GM12878 (cell line): ENCODE data around the gene OR10V1. TPM values are rescaled to one million over a fixed set of nuclear protein-coding genes. Genes with fewer than 3 reads are reported as not detected.

Experiments used
- MLLT1 ChIP-seq: fragments of 450-650 bp; IDR thresholded peaks from 2 replicates; pipeline ENCODE4 v1.6.1; 2016; ENCODE audit warnings: mild to moderate bottlenecking
- PML ChIP-seq: IDR thresholded peaks from 2 replicates; pipeline ENCODE4 v1.6.1; 2012; ENCODE audit warnings: low read length, inconsistent platforms
- RELB ChIP-seq: fragments of 450-650 bp; IDR thresholded peaks from 2 replicates; pipeline ENCODE4 v1.6.1; 2017; ENCODE audit warnings: low read depth, mild to moderate bottlenecking, moderate library complexity
- SMARCA5 ChIP-seq: fragments of 450-650 bp; IDR thresholded peaks from 2 replicates; pipeline ENCODE4 v1.6.1; 2017; ENCODE audit warnings: mild to moderate bottlenecking
- ZNF687 ChIP-seq: fragments of 450-650 bp; IDR thresholded peaks from 2 replicates; pipeline ENCODE4 v1.6.1; 2017; ENCODE audit warnings: mild to moderate bottlenecking, moderate library complexity
- polyA plus RNA-seq, 11 experiments: library from polyadenylated mRNA; depleted of rRNA in 4 of 11; unstranded in 6 of 11; stranded (reverse) in 5 of 11; fragments of >200 nt; fragmentation: Nextera tagmentation in 4 of 11; fragmentation: Illumina TruSeq in 1 of 11; extraction: Ambion mirVana in 4 of 11; extraction: Trizol in 1 of 11; gene quantifications; 1 replicate in 1 of 11; 2 replicates in 10 of 11; pipeline versions ENCODE4 v1.2.1 to v1.2.3, GENCODE V29; 2011 to 2016; ENCODE audit warnings: inconsistent platforms in 2 of 11, missing spikeins in 2 of 11, low read depth in 1 of 11
- total RNA-seq, 4 experiments: library from RNA; depleted of rRNA in 3 of 4; stranded (reverse); fragments of >200 nt in 3 of 4; fragmentation: Illumina TruSeq in 1 of 4; extraction: Trizol in 1 of 4; gene quantifications; 2 replicates each; pipeline versions ENCODE4 v1.2.1 to v1.2.3, GENCODE V29; 2013 to 2021

Gene OR10V1
- total and polyA plus RNA-seq, 10 of the 15 experiments (the other 5 are each of a cell fraction or from before 2014, with no cell fraction given), result not detected

- TF ChIP-seq RELB (peak; percentile 24; the same call in 1 of the 2 replicates), ZNF687 (0 out of 2 replicates have a peak, but pooled peaks have one; percentile 67), MLLT1 (peak; percentile 94), PML (peak; percentile 72; the same call in 1 of the 2 replicates), SMARCA5 (0 out of 2 replicates have a peak, but pooled peaks have one; percentile 16)
These were observed 44.0 kb downstream of the OR10V1 start (continued) for GRCh38 chr11:59669611-59670009.
